ENCODE measurements around the gene ZSWIM7.
"Not testable (repeated sequence)": the region's sequence is repeated elsewhere in the genome, so short reads cannot be mapped to it uniquely, and the experiment has no call there.

ZSWIM7 gene

DNA sequence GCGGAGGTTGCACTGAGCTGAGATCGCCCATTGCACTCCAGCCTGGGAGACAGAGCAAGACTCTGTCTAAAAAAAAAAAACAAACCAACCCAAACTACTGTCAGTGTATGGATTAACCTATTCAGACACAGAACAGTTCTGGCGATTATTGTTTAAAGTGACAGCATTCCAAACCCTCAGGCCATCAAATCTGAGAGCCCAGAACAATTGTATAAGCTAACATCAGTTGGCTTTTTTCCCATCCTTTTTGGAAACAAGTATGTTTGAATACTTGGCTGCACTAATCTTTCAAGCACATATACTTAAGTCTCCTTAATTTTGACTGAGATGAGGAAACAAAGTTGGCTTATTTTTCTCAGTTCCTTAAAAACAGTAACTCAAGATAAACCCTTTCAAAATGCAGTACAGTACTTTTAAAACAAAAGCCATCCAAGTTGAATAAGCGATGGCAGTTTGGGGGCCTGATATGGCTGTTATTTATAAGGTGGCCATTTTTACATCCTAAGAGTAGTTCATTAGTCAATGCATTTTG is 1.4 kb downstream of the ZSWIM7 start:
- no peak for DNase-seq

DNA sequence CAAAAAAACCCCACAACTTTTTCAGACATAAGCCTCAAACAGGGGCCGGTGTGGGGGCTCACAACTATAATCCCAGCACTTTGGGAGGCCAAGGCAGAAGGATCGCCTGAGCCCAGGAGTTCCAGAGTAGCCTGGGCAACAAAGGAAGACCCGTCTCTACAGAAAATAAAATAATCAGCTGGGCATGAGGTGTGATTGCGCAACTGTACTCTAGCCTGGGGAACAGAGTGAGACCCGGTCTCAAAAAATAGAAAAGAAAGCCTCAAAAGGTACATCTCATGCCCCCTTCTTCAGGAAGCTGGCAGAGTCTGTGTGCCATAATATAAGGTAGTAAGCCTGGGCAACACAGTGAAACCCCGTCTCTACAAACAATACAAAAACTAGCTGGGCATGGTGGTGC is 3.2 kb downstream of the ZSWIM7 start:
- DNase-seq: no peak

DNA sequence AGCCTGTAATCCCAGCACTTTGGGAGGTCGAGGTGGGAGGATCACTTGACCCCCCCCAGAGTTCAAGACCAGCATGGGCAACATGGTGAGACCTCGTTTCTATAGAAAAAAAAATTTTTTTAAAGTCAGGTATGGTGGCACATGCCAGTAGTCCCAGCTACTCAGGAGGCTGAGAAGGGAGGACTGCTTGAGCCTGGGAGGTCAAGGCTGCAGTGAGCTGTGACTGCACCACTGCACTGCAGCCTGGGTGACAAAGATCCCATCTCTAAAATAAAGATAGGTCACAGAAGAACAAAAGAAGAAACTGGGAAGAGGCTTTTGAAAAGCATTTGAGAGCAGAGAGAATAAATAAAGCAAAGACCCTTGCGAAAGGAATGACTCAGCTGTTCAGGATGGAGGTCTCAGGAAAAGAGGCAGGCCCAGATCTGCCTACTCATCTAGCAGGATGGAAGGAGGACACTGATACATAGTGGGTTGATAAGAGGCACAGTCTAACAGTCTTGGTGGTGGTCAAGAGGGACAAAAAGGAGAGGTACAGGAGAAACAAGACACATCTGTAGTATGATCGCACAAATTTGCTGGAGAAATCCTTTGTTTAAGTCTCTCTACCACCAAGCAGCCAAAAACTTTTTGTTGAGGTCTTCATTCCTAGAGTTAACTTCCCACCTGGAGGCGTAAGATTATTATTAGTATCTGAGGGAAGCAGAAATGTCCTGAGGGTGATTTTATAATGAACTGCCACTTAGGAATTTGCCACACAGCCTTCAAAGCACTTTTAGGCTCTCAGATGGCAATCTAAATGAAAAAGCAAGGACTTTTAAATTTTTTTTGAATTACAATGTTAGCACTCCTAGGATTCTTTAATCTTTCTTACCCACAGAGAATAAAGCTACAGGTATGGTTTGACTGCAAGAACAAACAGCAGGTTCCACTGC is 17.6 kb downstream of the ZSWIM7 start:
- DNase-seq: no peak

DNA sequence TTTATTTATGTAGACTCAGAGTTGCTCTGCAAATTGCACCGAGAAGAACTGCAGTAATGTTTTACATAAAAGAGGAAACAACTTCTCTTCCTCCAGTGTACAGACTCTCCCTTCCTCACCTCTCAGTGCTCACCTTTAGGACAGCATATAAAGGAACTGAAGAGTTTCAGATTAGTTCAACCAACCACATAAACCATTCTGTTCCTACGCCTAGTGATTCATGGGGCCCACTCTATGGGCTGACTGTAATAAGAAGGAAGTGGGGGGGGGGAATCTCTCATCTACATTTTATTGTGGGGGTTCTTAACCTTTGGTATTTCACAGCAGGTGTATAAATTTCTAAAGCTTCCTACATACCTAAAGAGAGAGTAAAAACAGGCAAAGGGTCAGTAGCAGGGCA is 18.3 kb downstream of the ZSWIM7 start:
- no peak for DNase-seq

DNA sequence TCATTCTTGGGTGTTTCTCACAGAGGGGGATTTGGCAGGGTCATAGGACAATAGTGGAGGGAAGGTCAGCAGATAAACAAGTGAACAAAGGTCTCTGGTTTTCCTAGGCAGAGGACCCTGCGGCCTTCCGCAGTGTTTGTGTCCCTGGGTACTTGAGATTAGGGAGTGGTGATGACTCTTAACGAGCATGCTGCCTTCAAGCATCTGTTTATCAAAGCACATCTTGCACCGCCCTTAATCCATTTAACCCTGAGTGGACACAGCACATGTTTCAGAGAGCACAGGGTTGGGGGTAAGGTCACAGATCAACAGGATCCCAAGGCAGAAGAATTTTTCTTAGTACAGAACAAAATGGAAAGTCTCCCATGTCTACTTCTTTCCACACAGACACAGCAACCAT is 20.5 kb downstream of the ZSWIM7 start:
- DNase-seq: not testable (repeated sequence)

DNA sequence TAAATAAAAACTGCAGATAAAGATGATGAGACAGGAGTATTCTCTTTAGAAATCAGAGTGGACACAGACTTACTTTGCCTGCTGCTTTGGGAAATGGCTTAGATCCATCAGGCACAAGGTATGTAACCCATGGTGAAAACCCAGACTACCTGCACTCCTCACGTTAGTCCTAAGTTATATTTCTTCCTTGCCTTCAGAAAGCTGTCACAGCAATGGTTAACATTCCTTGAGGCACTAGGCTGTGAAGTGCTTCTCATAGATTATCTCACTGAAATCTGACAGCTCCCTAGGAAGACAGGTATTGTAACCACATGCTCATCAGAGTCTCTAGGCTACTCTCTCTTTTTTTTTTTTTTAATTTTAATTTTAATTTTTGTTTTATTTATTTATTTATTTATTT is 20.9 kb downstream of the ZSWIM7 start:
- DNase-seq: no peak

DNA sequence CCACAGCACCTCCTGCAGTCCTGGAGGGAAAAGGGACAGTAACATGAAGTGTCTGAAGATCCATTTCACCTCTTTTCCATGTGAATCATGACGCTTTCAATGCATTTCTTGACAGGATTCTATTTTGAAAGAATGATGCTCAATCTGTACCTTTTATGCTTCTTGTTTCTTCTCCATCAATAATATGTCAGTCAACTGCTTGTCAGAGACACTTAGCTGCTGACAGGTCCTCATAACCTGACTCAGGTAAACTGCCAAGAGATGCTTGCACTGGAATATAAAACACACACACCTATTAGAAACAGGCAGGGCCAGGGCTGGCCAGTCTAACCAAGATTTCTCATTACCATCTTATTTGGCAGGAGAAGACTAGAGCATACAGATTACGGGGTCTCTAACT is 21.6 kb downstream of the ZSWIM7 start:
- DNase-seq: no peak

DNA sequence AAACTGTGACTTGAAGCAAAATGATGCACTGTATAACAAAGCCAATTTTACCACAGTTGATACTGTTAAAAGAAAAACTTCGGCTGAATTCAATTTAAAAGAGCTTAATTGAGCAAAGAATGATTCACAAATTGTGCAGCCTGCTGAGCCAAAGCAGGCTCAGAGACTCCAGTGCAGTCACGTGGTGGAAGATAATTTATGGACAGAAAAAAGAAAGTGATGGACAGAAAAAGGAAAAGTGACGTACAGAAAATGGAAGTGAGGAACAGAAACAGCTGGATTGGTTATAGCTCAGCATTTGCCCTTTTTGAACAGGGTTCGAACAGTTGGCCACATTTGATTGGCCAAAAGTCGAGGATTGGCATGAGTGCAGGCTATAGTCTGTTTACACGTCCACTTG is 25.7 kb downstream of the ZSWIM7 start:
- DNase-seq: no peak

DNA sequence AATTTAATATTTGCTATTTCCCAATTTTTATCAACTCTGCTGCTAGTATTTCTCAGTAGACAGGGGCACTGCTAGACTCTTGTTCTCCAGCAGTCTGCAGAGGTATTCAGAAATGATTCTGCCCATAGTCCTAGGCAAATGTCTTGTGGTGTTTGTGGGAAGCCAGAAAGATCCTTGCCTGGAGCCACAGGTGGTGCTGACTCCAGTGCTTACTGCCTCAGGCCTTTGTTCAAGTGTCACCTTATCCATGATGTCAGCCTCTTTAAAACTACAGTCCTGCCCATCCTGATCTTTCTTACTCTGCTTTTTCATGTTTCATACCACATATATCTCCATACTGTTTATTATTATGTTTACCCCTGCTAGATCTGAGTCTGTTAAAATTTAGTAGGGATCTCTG is 26.5 kb downstream of the ZSWIM7 start:
- DNase-seq: no peak

DNA sequence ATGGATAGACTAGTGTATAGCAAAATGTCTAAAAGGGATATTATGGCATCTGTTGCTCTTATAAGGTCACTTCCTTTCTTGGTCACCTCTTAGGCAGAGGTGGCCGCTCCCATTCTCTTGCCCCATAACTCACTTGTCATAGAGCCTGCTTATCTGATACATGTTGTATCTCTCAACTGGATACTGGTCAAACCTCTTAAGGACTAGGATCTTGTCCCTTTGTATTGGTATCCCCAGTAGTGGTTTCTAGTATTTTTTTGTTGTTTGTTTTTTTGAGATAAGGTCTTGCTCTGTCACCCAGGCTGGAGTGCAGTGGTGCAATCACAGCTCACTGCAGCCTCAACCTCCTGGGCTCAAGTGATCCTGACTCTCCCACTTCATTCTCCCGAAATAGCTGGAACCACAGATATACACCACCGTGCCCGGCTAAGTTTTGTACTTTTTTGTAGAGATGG is 27.0 kb downstream of the ZSWIM7 start:
- no peak for DNase-seq

DNA sequence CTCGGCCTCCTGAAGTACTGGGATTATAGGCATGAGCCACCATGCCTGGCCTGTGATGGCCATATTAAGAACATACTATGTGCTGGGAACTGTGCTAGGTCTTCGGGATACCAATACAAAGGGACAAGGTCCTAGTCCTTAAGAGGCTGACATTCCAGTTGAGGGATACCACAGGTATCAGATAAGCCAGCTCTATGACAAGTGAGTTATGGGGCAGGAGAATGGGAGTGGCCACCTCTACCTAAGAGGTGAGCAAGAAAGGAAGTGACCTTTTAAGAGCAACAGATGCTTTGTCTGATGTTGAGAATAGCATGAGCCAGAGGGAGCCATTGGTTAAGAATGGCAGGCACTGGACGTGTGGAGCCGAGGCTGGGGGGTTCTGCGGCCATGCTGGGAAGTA is 27.6 kb downstream of the ZSWIM7 start:
- no peak for DNase-seq

DNA sequence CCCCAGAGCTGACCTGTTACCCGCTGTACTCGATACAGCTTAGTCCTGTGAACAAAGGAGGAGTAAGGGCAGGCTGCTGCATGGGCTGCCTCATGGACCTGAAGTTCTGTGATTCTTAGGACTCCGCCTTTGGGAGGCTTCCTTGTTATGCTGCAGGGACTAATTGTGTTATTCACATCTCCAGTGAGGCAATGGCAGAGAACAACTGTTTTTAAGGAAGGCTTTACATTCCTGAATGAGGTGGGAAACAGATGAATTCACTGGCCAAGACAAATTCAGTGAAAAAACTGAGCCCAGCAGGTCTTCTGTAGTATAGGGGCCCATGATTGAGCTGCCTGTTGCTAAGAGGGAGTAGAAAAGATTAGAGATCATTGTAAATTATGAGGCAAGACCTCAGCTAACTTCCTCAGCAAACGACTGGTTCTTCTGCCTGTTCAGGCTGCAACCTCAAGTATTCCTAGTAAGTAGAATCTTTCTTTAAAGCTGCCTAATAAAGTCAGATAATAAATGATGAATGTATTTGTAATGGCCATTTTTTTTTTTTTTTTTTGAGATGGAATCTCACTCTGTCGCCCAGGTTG is 28.3 kb downstream of the ZSWIM7 start:
- no peak for DNase-seq

DNA sequence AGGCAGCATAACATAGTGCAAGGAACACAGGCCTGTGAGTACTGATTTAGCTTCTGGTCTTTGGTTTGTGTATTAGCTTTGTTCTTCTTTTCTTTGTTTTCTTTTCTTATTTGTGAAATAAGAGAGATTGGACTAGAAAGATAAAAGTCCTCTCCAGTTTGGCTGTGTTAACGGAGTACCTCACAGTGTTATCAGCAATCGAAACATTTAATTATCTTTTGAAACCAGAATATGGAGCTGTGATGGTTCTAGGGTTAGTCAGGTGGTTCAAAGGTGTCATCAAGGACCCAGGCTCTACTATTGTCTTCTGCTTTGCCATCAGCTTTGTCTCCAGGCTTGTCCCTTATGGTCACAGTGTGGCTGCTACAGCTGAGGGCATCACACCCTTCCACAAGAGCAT is 29.0 kb downstream of the ZSWIM7 start:
- no peak for DNase-seq

DNA sequence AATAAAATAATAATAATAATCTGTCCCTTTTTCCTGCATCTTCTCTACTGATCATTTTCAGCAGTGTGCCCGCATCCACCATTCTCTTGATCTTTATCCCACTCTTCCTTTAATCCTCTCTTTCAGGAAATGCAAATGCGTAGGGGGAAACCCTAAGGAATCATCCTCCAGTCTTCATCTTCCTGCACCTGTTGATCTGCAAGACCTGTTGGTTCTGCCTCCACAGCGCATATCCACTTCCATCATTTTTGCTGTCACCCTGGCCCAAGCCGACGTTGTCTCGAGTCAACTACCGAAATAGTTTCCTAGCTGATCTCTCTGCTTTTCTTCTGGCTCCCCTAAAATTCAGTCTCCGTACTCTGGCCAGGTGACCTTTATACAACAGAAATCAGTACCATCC is 30.0 kb downstream of the ZSWIM7 start:
- DNase-seq: no peak

DNA sequence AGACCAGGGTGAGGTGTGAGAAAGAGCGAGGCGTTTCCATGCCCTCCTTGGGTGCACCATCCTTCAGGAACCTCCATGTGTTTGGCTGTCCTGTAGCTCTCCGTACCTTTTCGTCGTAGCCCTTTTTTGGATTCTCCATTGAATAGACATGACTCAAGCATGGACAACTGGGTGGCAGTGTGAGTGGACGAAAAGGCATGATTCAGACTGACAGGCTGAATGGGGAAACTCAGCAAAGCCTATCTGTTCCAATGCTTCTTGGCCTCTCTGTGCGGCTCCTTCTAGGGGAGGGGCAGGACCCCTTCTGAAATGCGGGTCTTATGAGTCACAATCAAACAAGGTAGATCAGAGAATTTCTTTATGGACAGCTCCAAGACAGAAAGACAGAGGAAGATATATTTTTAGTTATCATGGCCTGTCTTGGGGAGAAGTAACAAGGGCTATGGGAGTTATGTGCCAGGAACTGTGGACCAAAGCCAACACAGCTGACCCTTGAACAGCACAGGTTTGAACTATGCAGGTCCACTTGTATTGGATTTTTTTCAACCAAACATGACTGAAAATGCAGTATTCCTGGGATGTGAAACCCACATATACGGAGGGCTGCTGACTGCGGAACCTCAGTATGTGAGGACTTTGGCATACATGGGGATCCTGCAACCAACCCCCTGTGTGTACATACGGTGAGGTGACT is 31.7 kb downstream of the ZSWIM7 start:
- no peak for DNase-seq

DNA sequence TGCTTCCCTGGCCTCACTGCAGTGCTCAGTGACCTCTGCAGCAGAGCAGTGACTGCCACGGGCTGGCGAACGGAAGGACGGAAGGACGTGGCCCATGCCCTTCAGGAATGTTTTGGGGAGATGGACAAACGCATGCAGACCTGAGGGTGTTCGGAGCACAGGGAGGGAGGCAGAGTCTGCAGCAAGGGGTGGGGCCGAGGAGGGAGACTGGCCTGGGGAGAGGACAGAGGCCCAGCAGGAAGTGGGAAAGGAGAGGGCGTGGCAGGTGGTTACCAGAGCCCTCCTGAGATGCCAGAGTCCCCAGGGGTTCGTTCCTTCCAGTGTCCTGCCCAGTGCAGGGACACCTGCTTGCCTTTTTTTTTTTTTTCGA is 32.6 kb downstream of the ZSWIM7 start:
- no peak for DNase-seq

DNA sequence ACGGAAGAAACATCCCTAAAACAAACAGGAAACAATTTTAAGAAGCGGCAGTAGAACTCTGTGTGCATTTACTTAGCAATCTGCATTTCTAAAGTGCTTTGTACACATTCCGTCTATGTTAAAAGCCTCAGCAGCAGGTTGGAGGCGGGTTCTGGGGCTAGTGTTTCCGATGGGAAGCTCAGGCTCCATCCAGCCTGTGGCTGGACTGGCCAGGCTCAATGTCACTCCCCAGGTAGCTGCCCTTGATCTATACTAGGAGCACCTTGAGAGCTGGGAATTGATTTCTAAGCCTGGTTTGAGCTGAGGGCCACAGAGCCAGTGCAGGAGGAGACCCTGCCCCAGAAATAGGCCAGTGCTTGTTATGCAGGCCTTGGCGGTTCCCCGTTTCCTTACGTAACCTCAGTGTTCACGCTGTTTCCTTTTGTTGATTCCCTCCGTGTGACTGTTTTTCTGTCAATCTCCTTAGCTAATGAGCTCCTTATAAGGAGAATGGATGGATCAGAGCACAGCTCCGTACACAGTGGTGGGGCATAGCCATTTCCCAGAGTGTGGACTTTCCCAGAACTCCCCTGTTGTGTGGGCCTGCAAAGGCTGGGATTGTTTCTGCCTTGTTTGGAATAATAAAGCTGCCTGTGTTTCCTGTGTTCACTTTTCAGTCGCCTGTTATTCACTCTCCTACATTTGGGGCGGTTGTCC is 33.2 kb downstream of the ZSWIM7 start:
- no peak for DNase-seq

DNA sequence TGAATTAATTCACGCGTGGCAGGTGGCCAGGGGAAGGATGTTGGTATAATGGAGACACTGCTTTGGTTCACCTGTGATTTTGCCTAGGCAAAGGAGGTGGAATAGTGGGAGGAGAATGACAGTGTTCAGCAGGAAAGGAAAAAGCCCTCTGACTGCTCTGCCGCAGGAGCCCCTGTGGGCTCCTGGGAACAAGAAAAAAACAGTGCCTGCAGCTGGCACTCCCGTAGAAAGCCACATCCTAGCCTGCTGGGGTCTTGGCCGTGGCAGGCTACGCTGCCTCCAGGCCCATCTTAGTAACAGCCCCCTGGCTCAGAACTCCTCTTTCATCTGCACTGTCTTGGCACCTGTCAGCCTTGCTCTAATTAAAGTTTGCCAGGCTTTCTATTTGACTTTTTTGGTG is 34.0 kb downstream of the ZSWIM7 start:
- DNase-seq: no peak

DNA sequence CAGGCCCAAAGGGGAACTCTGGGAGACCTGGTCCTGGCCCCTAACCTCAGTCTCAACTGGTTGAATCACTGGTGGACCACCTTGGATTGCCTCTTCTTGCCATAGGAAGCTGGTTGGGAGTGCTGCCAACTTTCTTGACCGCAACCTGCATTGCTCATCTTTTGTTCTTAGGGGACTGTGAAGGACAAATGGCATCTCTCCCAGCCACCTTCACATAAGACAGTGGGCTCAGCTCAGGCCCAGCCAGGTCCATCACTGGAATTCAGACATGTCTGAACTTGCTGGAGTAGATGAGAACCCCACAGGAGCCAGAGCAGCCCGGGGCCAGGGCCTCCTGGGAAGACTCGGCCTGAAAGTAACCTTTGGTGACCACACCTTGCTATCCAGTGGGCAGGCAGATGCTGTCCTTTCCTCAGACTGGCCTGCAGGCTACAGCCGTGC is 35.8 kb downstream of the ZSWIM7 start:
- DNase-seq: no peak

DNA sequence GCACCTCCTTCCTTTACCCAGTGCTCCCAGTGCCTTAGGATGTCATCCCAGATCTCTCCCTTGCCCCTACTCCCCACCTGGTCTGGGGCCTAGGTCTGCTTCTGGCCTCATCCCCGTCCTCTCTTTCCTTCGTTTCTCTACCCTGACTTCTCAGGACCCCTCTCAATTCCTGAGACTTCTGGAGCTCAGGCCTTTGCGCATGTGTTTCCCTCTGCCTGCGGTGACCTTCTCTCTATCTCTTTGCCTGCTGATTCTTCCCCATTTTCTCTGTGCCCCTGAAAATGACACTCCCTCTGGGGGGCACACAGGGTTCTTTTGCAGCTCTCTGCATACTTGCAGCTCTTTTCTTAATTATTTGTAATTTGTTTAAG is 41.0 kb downstream of the ZSWIM7 start:
- DNase-seq: no peak

DNA sequence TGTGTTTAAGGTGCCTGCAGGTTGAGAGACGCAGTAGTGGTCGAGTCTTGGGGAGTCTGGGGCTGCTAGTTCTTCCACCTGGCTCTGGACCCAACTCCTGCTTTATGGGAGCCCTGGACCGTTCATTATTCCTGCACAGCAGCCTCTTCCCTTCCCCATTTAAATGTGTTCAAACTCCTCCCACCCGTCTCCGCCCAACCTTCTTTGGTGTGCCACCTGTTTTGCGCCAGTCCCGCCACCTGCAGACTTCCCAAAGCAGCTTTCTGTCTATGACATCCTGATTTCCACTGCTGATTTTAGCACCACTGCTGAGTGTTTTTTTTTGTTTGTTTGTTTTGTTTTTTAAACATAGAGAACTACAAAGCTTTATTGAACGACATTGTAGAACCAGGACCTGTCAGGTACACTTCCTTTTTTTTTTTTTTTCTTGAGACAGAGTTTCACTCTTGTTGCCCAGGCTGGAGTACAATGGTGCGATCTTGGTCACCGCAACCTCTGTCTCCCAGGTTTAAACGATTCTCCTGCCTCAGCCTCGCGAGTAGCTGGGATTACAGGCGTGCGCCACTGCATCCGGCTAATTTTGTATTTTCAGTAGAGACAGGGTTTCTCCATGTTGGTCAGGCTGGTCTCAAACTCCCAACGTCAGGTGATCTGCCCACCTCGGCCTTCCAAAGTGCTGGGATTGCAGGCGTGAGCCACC is 41.7 kb downstream of the ZSWIM7 start:
- DNase-seq: no peak

DNA sequence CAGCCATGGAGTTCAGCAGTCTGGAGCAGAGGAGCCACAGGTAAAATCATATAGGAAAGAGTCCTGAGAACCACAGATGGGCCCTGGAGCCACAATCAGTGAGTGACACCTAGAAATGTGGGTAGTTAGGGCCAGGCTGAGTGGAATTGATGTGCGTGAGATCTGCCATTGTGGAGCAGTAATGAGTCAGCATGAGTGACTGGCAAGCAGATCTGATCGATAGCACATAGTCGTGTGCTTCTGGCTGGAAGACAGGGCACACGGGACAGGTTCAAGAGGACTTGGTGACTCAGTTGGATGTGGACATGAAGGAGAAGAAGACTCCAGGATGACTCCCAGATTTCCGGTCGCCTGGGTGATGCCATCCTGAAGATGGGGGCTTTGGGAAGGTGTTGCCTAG is 42.3 kb downstream of the ZSWIM7 start:
- DNase-seq: no peak

Data from CD4-positive, alpha-beta T cell treated with Interleukin-4 for 4 hours (primary cell).